KMS-11 (cell line): Measurements from ENCODE around the gene SULT1A2.
"Not testable (repeated sequence)": the region's sequence is repeated elsewhere in the genome, so short reads cannot be mapped to it uniquely, and the experiment has no call there.

Source experiments
- H2AFZ ChIP-seq: fragments of 200-600 bp; sonication (generic); 2 replicates; pipeline ENCODE4 v1.6.1; 2016; ENCODE audit warnings: antibody characterized with exemption, mixed run types, low read depth
- H3K27ac ChIP-seq: fragments of 200-600 bp; sonication (generic); 2 replicates; pipeline ENCODE4 v1.6.1; 2016; ENCODE audit warnings: mild to moderate bottlenecking, mixed run types
- H3K27me3 ChIP-seq: fragments of 200-600 bp; sonication (generic); 2 replicates; pipeline ENCODE4 v1.6.1; 2017; ENCODE audit warnings: mild to moderate bottlenecking, low read depth, mixed run types, moderate library complexity; ENCODE audit not compliant: insufficient read depth
- H3K36me3 ChIP-seq: fragments of 200-600 bp; sonication (generic); 2 replicates; pipeline ENCODE4 v1.6.1; 2017; ENCODE audit warnings: mild to moderate bottlenecking, mixed run types; ENCODE audit not compliant: insufficient read depth
- H3K4me1 ChIP-seq: fragments of 200-600 bp; sonication (generic); 2 replicates; pipeline ENCODE4 v1.6.1; 2016; ENCODE audit warnings: mild to moderate bottlenecking, low read depth, mixed run types; ENCODE audit not compliant: poor library complexity, severe bottlenecking
- H3K4me2 ChIP-seq: fragments of 200-600 bp; sonication (generic); 2 replicates; pipeline ENCODE4 v1.7.0; 2016; ENCODE audit warnings: mild to moderate bottlenecking, mixed run types
- H3K4me3 ChIP-seq: fragments of 200-600 bp; sonication (generic); IDR thresholded peaks from 2 replicates; pipeline ENCODE4 v1.6.1; 2017; ENCODE audit warnings: low read depth, low read length, mixed read lengths; ENCODE audit not compliant: insufficient read depth
- H3K79me2 ChIP-seq: fragments of 200-600 bp; sonication (generic); 2 replicates; pipeline ENCODE4 v1.6.1; 2016; ENCODE audit warnings: low read depth, mixed run types; ENCODE audit not compliant: insufficient read depth
- H3K9ac ChIP-seq: fragments of 200-600 bp; sonication (generic); 2 replicates; pipeline ENCODE4 v1.6.1; 2016; ENCODE audit warnings: mild to moderate bottlenecking, mixed run types
- H4K20me1 ChIP-seq: fragments of 200-600 bp; sonication (generic); 2 replicates; pipeline ENCODE4 v1.6.1; 2016; ENCODE audit warnings: mild to moderate bottlenecking, mixed run types; ENCODE audit not compliant: insufficient read depth
- CTCF ChIP-seq: fragments of 200-600 bp; sonication (generic); conservative IDR thresholded peaks from 2 replicates; pipeline ENCODE4 v1.6.1; 2017; ENCODE audit warnings: low read depth, mild to moderate bottlenecking, antibody characterized with exemption, low read length, moderate library complexity, mixed read lengths

Gene SULT1A2

GRCh38 chr16:28569021-28569420, 27.8 kb downstream of the SULT1A2 start:
- Histone ChIP-seq H3K79me2 (no peaks in the 10 kb centered on the region; the same call in 1 of the 2 replicates), H4K20me1 (no peaks in the 10 kb centered on the region), H3K9ac (no peak overlapping the region), H3K27ac (no peak overlapping the region), H3K4me1 (no peaks in the 10 kb centered on the region), H3K27me3 (no peaks in the 10 kb centered on the region), H3K4me3 (no peak overlapping the region), H3K36me3 (no peaks in the 10 kb centered on the region), H3K4me2 (no peak overlapping the region), H2AFZ (no peak overlapping the region)
- no peak for TF ChIP-seq CTCF

- no peaks in the 10 kb centered on the region for H3K4me1 ChIP-seq
- no peaks in the 10 kb centered on the region; the same call in 1 of the 2 replicates for H3K79me2 ChIP-seq
- no peak for TF ChIP-seq CTCF
- H3K9ac ChIP-seq, result no peak overlapping the region
- no peak overlapping the region for H3K4me3 ChIP-seq
- no peaks in the 10 kb centered on the region for H4K20me1 ChIP-seq
- no peak overlapping the region for H2AFZ ChIP-seq
- H3K27ac ChIP-seq, result no peak overlapping the region
- no peak overlapping the region for H3K4me2 ChIP-seq
- H3K36me3 ChIP-seq, result no peaks in the 10 kb centered on the region
- no peaks in the 10 kb centered on the region for H3K27me3 ChIP-seq
These were observed 29.6 kb downstream of the SULT1A2 start for GRCh38 chr16:28567292-28567691.

GRCh38 chr16:28566233-28566925, 30.5 kb downstream of the SULT1A2 start:
- H3K36me3 ChIP-seq, H3K79me2 ChIP-seq, H4K20me1 ChIP-seq, H3K9ac ChIP-seq, H3K27ac ChIP-seq, H3K27me3 ChIP-seq, H3K4me1 ChIP-seq, H3K4me2 ChIP-seq, H3K4me3 ChIP-seq, H2AFZ ChIP-seq: not testable (repeated sequence)

GRCh38 chr16:28563218-28563617, 33.6 kb downstream of the SULT1A2 start:
- no peak for TF ChIP-seq CTCF
- no peak overlapping the region for H3K9ac ChIP-seq
- no peak overlapping the region for H3K4me2 ChIP-seq
- H3K4me3 ChIP-seq, result no peak overlapping the region
- no peak overlapping the region for H3K27ac ChIP-seq
- no peaks in the 10 kb centered on the region; the same call in 1 of the 2 replicates for H3K36me3 ChIP-seq
- H3K4me1 ChIP-seq, result no peaks in the 10 kb centered on the region
- no peaks in the 10 kb centered on the region; the same call in 1 of the 2 replicates for H3K79me2 ChIP-seq
- H4K20me1 ChIP-seq, result no peaks in the 10 kb centered on the region
- no peaks in the 10 kb centered on the region for H3K27me3 ChIP-seq
- H2AFZ ChIP-seq, result no peak overlapping the region

- no peaks in the 10 kb centered on the region for H3K79me2 ChIP-seq
- no peaks in the 10 kb centered on the region for H3K27me3 ChIP-seq
- H3K36me3 ChIP-seq, result no peaks in the 10 kb centered on the region; the same call in 1 of the 2 replicates
- H3K9ac ChIP-seq, result no peak overlapping the region
- TF ChIP-seq CTCF, result no peak
- H4K20me1 ChIP-seq, result no peaks in the 10 kb centered on the region
- H3K4me1 ChIP-seq, result no peaks in the 10 kb centered on the region
- no peak overlapping the region for H2AFZ ChIP-seq
- no peak overlapping the region for H3K4me2 ChIP-seq
- H3K27ac ChIP-seq, result no peak overlapping the region
- H3K4me3 ChIP-seq, result no peak overlapping the region
These were observed 34.7 kb downstream of the SULT1A2 start for GRCh38 chr16:28562199-28562598.
